GM10266 (cell line): ENCODE measurements around the gene STAG1.

Experiments used
- DNase-seq: peaks from one replicate; pipeline ENCODE4 v3.0.0; 2012; ENCODE audit errors: extremely low spot score
- CTCF ChIP-seq: IDR thresholded peaks from 2 replicates; pipeline ENCODE4 v1.5.1; 2012; ENCODE audit warnings: mild to moderate bottlenecking, low read depth; ENCODE audit not compliant: control insufficient read depth, insufficient read depth; ENCODE audit errors: missing control alignments

Gene STAG1

GRCh38 chr3:136698361-136698760 lies 53.8 kb downstream of the STAG1 start:
- DNase-seq, result no peak
- no peak for TF ChIP-seq CTCF

GRCh38 chr3:136696797-136697196 lies 55.4 kb downstream of the STAG1 start:
- no peak for TF ChIP-seq CTCF
- DNase-seq, result no peak

- TF ChIP-seq CTCF, result no peak
- no peak for DNase-seq
Observed at GRCh38 chr3:136694321-136694720, 57.9 kb downstream of the STAG1 start.

DNA sequence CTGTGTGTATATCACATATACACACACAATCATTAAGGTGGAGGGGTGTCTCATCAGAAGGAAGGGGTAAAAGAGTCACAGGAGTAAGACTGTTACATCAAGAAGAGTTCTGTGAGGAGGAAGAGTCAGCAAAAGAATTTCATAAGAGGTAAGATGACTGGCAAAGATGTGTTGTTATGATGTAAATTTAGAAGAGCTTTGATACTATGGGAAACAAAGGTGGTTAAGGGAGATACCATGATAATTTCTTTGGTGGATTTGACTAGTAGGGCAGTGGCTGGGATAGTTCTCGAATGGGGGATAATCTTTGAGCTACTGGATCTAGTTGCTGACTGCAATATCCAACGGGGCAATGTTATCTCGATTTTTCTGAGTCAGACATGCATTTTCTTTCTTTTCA lies 61.6 kb downstream of the STAG1 start:
- no peak for DNase-seq
- TF ChIP-seq CTCF, result no peak

- TF ChIP-seq CTCF, result no peak
- DNase-seq, result no peak
Observed at GRCh38 chr3:136685882-136686281, 66.3 kb downstream of the STAG1 start.

DNA sequence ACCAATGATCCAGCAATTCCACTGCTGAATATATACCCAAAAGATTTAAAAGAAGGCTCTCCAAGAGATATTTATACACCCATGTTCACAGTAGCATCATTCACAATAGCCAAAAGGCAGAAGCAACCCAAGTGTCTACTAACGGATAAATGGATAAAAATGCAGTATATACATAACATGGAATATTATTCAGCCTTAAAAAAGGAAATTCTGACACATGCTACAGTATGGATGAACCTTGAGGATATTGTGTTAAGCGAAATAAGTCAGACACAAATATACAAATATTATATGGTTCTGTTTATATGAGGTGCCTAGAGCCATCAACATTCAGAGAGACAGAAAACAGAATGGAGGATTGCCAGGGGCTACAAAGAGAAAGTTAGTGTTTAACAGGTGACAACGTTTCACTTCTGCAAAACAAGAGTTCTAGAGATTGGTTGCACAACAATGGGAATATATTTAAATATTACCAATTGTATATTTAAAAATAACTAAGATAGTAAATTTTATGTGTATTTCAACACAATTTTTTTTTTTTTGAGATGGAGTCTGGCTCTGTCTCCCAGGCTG lies 69.4 kb downstream of the STAG1 start:
- no peak for TF ChIP-seq CTCF

DNA sequence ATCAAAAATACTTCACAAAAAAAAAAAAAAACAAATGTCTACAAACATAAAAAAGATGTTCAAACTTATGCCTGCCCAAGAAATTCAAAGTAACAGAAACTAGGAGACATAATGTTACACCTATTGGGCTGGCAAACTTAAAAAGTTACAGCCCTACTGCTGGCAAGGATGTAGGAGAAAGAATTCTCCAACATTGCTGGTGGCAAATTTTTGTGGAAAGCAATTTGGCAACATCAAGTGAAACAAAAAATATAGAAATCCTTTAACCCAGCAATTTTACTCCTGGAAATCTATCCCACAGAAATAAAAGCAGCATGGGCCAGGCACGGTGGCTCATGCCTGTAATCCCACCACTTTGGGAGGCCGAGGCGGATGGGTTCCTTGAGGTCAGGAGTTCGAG lies 73.2 kb downstream of the STAG1 start:
- TF ChIP-seq CTCF, result no peak
- DNase-seq, result no peak

More for the DNA sequence above, 69.4 kb downstream of the STAG1 start:
- no peak for DNase-seq
